H9 (cell line): ENCODE measurements around the gene PRR20C. TPM values are rescaled to one million over a fixed set of nuclear protein-coding genes. Genes with fewer than 3 reads are reported as not detected.
"Not testable (repeated sequence)": the region's sequence is repeated elsewhere in the genome, so short reads cannot be mapped to it uniquely, and the experiment has no call there.

Source experiments
- DNase-seq: peaks from one replicate; pipeline ENCODE4 v3.0.0-alpha.2; 2017
- H2AFZ ChIP-seq: one replicate; pipeline ENCODE4 v1.6.1; 2013; ENCODE audit warnings: mild to moderate bottlenecking, low read length, control low read depth, moderate library complexity
- H2AK5ac ChIP-seq: 2 replicates; pipeline ENCODE4 v1.6.1; 2013; ENCODE audit warnings: low read length, control low read depth, mixed read lengths; ENCODE audit not compliant: insufficient read length
- H2BK120ac ChIP-seq: one replicate; pipeline ENCODE4 v1.6.1; 2013; ENCODE audit warnings: low read depth, mild to moderate bottlenecking, low read length, control low read depth, inconsistent platforms; ENCODE audit not compliant: poor library complexity, severe bottlenecking
- H2BK12ac ChIP-seq: 2 replicates; pipeline ENCODE4 v1.6.1; 2013; ENCODE audit warnings: low read length, control low read depth, mixed read lengths, low read depth; ENCODE audit not compliant: insufficient read length
- H2BK15ac ChIP-seq: 2 replicates; pipeline ENCODE4 v1.6.1; 2013; ENCODE audit warnings: low read depth, low read length, control low read depth
- H2BK20ac ChIP-seq: one replicate; pipeline ENCODE4 v1.6.1; 2013; ENCODE audit warnings: low read depth, mild to moderate bottlenecking, low read length, control low read depth, inconsistent platforms; ENCODE audit not compliant: poor library complexity, severe bottlenecking
- H2BK5ac ChIP-seq: 2 replicates; pipeline ENCODE4 v1.6.1; 2013; ENCODE audit warnings: low read length, control low read depth, mixed read lengths; ENCODE audit not compliant: insufficient read length
- H3K14ac ChIP-seq: 2 replicates; pipeline ENCODE4 v1.6.1; 2013; ENCODE audit warnings: low read length, control low read depth; ENCODE audit not compliant: insufficient read depth
- H3K18ac ChIP-seq: 2 replicates; pipeline ENCODE4 v1.6.1; 2013; ENCODE audit warnings: low read depth, mild to moderate bottlenecking, mixed read lengths, low read length, control low read depth; ENCODE audit not compliant: insufficient read length
- H3K23ac ChIP-seq: 2 replicates; pipeline ENCODE4 v1.6.1; 2013; ENCODE audit warnings: low read length, control low read depth, mixed read lengths, low read depth; ENCODE audit not compliant: insufficient read length
- H3K23me2 ChIP-seq: 2 replicates; pipeline ENCODE4 v1.6.1; 2013; ENCODE audit warnings: low read depth, mild to moderate bottlenecking, mixed read lengths, low read length, control low read depth; ENCODE audit not compliant: insufficient read length, poor library complexity, severe bottlenecking
- H3K27ac ChIP-seq: 2 replicates; pipeline ENCODE4 v1.5.1; 2013; ENCODE audit warnings: low read length, control low read depth, mixed read lengths, low read depth; ENCODE audit not compliant: insufficient read length
- H3K27me3 ChIP-seq: 2 replicates; pipeline ENCODE4 v1.6.1; 2013; ENCODE audit warnings: low read length, control low read depth, inconsistent platforms; ENCODE audit not compliant: insufficient read depth
- H3K4ac ChIP-seq: 2 replicates; pipeline ENCODE4 v1.6.1; 2013; ENCODE audit warnings: low read depth, mild to moderate bottlenecking, control low read depth, inconsistent platforms, low read length, moderate library complexity
- H3K4me1 ChIP-seq: 2 replicates; pipeline ENCODE4 v1.6.1; 2013; ENCODE audit warnings: low read length, control low read depth, inconsistent platforms; ENCODE audit not compliant: insufficient read depth
- H3K4me2 ChIP-seq: 2 replicates; pipeline ENCODE4 v1.6.1; 2013; ENCODE audit warnings: low read length, control low read depth, mixed read lengths; ENCODE audit not compliant: insufficient read length, insufficient read depth
- H3K56ac ChIP-seq: 2 replicates; pipeline ENCODE4 v1.6.1; 2013; ENCODE audit warnings: low read depth, mild to moderate bottlenecking, mixed read lengths, low read length, control low read depth; ENCODE audit not compliant: insufficient read length
- H3K79me1 ChIP-seq: 2 replicates; pipeline ENCODE4 v1.6.1; 2013; ENCODE audit warnings: low read depth, mild to moderate bottlenecking, moderate library complexity, low read length, control low read depth, inconsistent platforms; ENCODE audit not compliant: insufficient read depth, poor library complexity, severe bottlenecking
- H3K79me2 ChIP-seq: 2 replicates; pipeline ENCODE4 v1.6.1; 2013; ENCODE audit warnings: low read length, control low read depth, inconsistent platforms; ENCODE audit not compliant: insufficient read depth
- H3K9ac ChIP-seq: 2 replicates; pipeline ENCODE4 v1.6.1; 2013; ENCODE audit warnings: low read length, control low read depth, mixed read lengths; ENCODE audit not compliant: insufficient read length; ENCODE audit errors: extremely low read depth
- H3K9me3 ChIP-seq: one replicate; pipeline ENCODE4 v1.6.1; 2013; ENCODE audit warnings: low read depth, low read length, inconsistent platforms; ENCODE audit not compliant: control insufficient read depth
- H3T11ph ChIP-seq: one replicate; pipeline ENCODE4 v1.6.1; 2013; ENCODE audit warnings: mild to moderate bottlenecking, low read length, control low read depth, inconsistent platforms
- H4K20me1 ChIP-seq: one replicate; pipeline ENCODE4 v1.6.1; 2013; ENCODE audit not compliant: control insufficient read depth, insufficient read length, insufficient read depth
- H4K5ac ChIP-seq: 2 replicates; pipeline ENCODE4 v1.6.1; 2013; ENCODE audit warnings: low read depth, mild to moderate bottlenecking, mixed read lengths, low read length, control low read depth; ENCODE audit not compliant: insufficient read length
- H4K8ac ChIP-seq: replicated peaks from 2 replicates; pipeline ENCODE4 v1.6.1; 2013; ENCODE audit warnings: low read length, control low read depth, mixed read lengths, low read depth; ENCODE audit not compliant: insufficient read length
- H4K91ac ChIP-seq: 2 replicates; pipeline ENCODE4 v1.6.1; 2013; ENCODE audit warnings: low read depth, mild to moderate bottlenecking, moderate library complexity, mixed read lengths, low read length, control low read depth; ENCODE audit not compliant: insufficient read length
- H3K27ac Mint-ChIP-seq, 3 experiments: 2 replicates in 2 of 3; 3 replicates in 1 of 3; pipeline ENCODE4 v1.8.0; 2020 to 2021; ENCODE audit warnings: mixed read lengths in 3 of 3, mild to moderate bottlenecking in 1 of 3, moderate library complexity in 1 of 3
- H3K27me3 Mint-ChIP-seq: 2 replicates; pipeline ENCODE4 v1.8.0; 2021; ENCODE audit warnings: low read depth, mild to moderate bottlenecking, moderate library complexity, mixed read lengths
- H3K36me3 Mint-ChIP-seq, 3 experiments: 2 replicates in 2 of 3; 3 replicates in 1 of 3; pipeline ENCODE4 v1.8.0; 2020 to 2021; ENCODE audit warnings: low read depth in 3 of 3, mixed read lengths in 3 of 3; ENCODE audit not compliant: insufficient read depth in 1 of 3
- H3K4me1 Mint-ChIP-seq, 2 experiments: 2 replicates each; pipeline ENCODE4 v1.8.0; 2020; ENCODE audit warnings: mixed read lengths in 2 of 2
- H3K4me3 Mint-ChIP-seq, 2 experiments: 2 replicates in 1 of 2; 3 replicates in 1 of 2; pipeline ENCODE4 v1.8.0; 2020 to 2021; ENCODE audit warnings: mild to moderate bottlenecking in 2 of 2, mixed read lengths in 2 of 2, moderate library complexity in 1 of 2
- H3K9me3 Mint-ChIP-seq, 2 experiments: 2 replicates in 1 of 2; 3 replicates in 1 of 2; pipeline ENCODE4 v1.8.0; 2020; ENCODE audit warnings: mild to moderate bottlenecking in 2 of 2, mixed read lengths in 2 of 2, moderate library complexity in 1 of 2
- WGBS: extraction: QIAGEN DNeasy Blood & Tissue Kit; methylation state at CpG from one replicate; pipeline ENCODE4 v1.1.7; 2013; ENCODE audit warnings: missing lambda C conversion rate, low lambda C conversion rate, mixed read lengths; ENCODE audit not compliant: insufficient read length; ENCODE audit errors: extremely low coverage; 5-methylcytosine and 5-hydroxymethylcytosine counted together
- long read RNA-seq: library from polyadenylated mRNA; unstranded; transcript quantifications from one replicate; pipeline ENCODE4 v2.0.0, GENCODE V29; 2020
- total RNA-seq: library from RNA; stranded (reverse); gene quantifications from 2 replicates; pipeline ENCODE4 v1.2.1, GENCODE V29; 2021

PRR20C gene
- total RNA-seq = not detected in 2 replicates
- long read RNA-seq = 0 reads

GRCh38 chr13:57153761-57154160 lies at the start of gene PRR20C:
PRR20C (plus strand) TSS chr13:57154061; CDS start chr13:57154448, 387 bp downstream.
- WGBS = no CpG with 5 or more reads among the region's 22 CpGs
- not testable (repeated sequence) for H3K27me3 Mint-ChIP-seq, H3K4me1 Mint-ChIP-seq

More at GRCh38 chr13:57153761-57154160, at the start of gene PRR20C:
- H2BK5ac ChIP-seq, H3K79me2 ChIP-seq, H3K79me1 ChIP-seq, H3K4me1 ChIP-seq, H3K9me3 ChIP-seq, H3K56ac ChIP-seq, H3K23me2 ChIP-seq, H2BK15ac ChIP-seq, H3K14ac ChIP-seq, H3K23ac ChIP-seq, H3K27ac Mint-ChIP-seq, H3K27me3 ChIP-seq, H3K4ac ChIP-seq, H4K20me1 ChIP-seq, H2BK120ac ChIP-seq, H3K36me3 Mint-ChIP-seq, H3K27ac ChIP-seq, H3K9me3 Mint-ChIP-seq, H2BK20ac ChIP-seq, H2AK5ac ChIP-seq, H2AFZ ChIP-seq, H4K8ac ChIP-seq, H3T11ph ChIP-seq, H2BK12ac ChIP-seq, H3K4me3 Mint-ChIP-seq, H3K18ac ChIP-seq, H3K4me2 ChIP-seq, H4K91ac ChIP-seq, DNase-seq, H4K5ac ChIP-seq, H3K9ac ChIP-seq: not testable (repeated sequence)
